ENCODE results near the gene FGF14. TPM values are rescaled to one million over a fixed set of nuclear protein-coding genes. Genes with fewer than 3 reads are reported as not detected.

Gene FGF14
- total and polyA plus RNA-seq, 2 donors from 2014 or later, result 0.47 to 3.3 TPM

DNA sequence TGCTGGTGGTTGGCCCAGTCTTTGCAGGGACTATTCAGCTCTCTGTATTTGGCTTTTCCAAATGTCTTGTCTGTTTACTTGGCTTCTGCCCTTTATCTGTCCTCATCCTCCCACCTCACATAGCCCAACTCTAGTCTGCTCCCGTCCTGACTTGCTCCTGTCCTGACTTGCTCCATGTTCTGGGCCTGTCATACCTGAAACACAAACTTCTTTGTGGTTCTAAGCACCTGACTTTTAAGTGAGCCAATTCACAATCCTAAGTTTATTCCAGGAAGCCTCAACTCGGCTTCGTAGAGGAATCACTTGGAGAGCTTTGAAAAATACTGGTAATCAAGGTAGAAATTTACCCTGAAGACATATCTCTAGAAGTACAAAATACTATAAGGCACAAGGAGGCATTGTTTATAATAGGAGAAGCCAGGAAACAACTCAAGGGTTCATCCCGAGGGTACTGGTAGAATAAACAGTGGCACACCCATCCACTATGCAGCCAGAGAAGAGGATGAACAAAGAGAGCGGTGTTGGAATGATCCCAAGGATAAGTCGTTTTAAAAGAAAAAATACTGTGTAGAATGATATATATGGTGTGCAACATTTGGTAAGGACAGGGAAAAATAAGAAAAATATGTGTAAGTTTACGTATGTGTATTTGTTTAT is 284.5 kb downstream of the FGF14 start:
- no peaks in the 10 kb centered on the region for H3K36me3 ChIP-seq (ENCODE audit: control insufficient read depth in 2 of 3, insufficient read depth in 3 of 3, low read length in 3 of 3)
- DNase-seq, result peak in 1 of 5 donors; percentile 16
- H3K4me1 ChIP-seq (ENCODE audit: control insufficient read depth in 2 of 3, insufficient read depth in 2 of 3, low read depth in 1 of 3, low read length in 3 of 3), result no peaks in the 10 kb centered on the region
- no peak overlapping the region for H3K27ac ChIP-seq (ENCODE audit: low read depth in 2 of 2, low read length in 2 of 2)
- no peak for FAIRE-seq
- no peaks in the 10 kb centered on the region for H3K27me3 ChIP-seq (ENCODE audit: control insufficient read depth, insufficient read depth, low read length)
- intact Hi-C loops (cut with DNase I), result no loop called here
- no peaks in the 10 kb centered on the region for H3K9me3 ChIP-seq (ENCODE audit: control insufficient read depth in 2 of 3, insufficient read depth in 1 of 3, low read length in 3 of 3)
- H3K4me3 ChIP-seq (ENCODE audit: low read length in 3 of 3), result no peak overlapping the region
- TF ChIP-seq, protein P1, sequence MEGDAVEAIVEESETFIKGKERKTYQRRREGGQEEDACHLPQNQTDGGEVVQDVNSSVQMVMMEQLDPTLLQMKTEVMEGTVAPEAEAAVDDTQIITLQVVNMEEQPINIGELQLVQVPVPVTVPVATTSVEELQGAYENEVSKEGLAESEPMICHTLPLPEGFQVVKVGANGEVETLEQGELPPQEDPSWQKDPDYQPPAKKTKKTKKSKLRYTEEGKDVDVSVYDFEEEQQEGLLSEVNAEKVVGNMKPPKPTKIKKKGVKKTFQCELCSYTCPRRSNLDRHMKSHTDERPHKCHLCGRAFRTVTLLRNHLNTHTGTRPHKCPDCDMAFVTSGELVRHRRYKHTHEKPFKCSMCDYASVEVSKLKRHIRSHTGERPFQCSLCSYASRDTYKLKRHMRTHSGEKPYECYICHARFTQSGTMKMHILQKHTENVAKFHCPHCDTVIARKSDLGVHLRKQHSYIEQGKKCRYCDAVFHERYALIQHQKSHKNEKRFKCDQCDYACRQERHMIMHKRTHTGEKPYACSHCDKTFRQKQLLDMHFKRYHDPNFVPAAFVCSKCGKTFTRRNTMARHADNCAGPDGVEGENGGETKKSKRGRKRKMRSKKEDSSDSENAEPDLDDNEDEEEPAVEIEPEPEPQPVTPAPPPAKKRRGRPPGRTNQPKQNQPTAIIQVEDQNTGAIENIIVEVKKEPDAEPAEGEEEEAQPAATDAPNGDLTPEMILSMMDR (IDR thresholded peaks at IDR 0.05; ENCODE audit: borderline replicate concordance, extremely low read depth, insufficient read depth), result no peak
- H3K9ac ChIP-seq (ENCODE audit: low read length in 3 of 3), result no peak overlapping the region

DNA sequence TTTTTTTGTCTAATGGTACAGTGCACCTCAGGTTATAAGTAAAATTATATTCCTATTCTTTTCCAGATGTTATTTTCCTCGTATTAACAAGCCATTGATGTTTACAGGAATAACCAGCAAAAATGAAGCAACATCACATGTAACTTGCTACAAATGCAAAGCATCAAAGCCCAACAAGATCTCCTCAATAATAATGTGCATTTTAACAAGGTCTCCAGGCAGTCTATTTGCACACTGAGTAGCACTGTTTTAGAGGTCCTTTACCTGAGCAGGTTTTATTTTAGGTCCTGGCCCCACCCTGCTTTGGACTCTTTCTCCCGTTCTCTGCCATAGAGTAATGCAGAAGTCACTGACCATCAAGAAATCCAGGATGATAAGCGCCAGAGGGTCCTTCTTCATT is 298.4 kb downstream of the FGF14 start:
- H3K36me3 ChIP-seq (ENCODE audit: control insufficient read depth in 2 of 3, insufficient read depth in 3 of 3, low read length in 3 of 3), result no peaks in the 10 kb centered on the region
- FAIRE-seq (no peak), DNase-seq (no peak)
- no peaks in the 10 kb centered on the region for H3K9me3 ChIP-seq (ENCODE audit: control insufficient read depth in 2 of 3, insufficient read depth in 1 of 3, low read length in 3 of 3)
- TF ChIP-seq, protein P1 (IDR thresholded peaks at IDR 0.05; ENCODE audit: borderline replicate concordance, extremely low read depth, insufficient read depth), result no peak
- no peaks in the 10 kb centered on the region for H3K27me3 ChIP-seq (ENCODE audit: control insufficient read depth, insufficient read depth, low read length)
- no peaks in the 10 kb centered on the region for H3K4me1 ChIP-seq (ENCODE audit: control insufficient read depth in 2 of 3, insufficient read depth in 2 of 3, low read depth in 1 of 3, low read length in 3 of 3)
- H3K9ac ChIP-seq (ENCODE audit: low read length in 3 of 3), result no peak overlapping the region
- H3K4me3 ChIP-seq (ENCODE audit: low read length in 3 of 3), result no peak overlapping the region
- H3K27ac ChIP-seq (ENCODE audit: low read depth in 2 of 2, low read length in 2 of 2), result no peak overlapping the region
- intact Hi-C loops (cut with DNase I), result no loop called here

DNA sequence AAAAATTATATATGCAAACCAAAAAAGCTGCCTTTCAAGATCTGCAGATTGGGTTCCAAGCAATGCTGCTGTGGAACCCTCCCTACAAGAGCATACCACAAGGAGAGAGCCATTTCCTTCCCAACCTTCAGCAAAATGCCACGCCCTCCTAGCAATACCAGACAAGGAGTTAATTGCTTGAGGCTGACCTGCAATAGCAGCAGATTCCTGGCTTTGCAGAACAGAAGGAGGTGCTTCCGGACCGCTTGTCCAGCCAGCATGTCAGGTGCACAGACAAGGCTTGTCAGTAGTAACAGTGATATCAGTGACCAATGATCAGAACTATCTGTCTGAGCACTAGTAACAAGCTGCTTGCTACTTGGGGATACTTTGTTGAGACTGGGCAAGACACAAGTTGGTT is 301.6 kb downstream of the FGF14 start:
- no peak for FAIRE-seq
- H3K36me3 ChIP-seq (ENCODE audit: control insufficient read depth in 2 of 3, insufficient read depth in 3 of 3, low read length in 3 of 3), result no peaks in the 10 kb centered on the region

More for the DNA sequence above, 301.6 kb downstream of the FGF14 start:
- H3K9ac ChIP-seq (ENCODE audit: low read length in 3 of 3), result no peak overlapping the region
- no peaks in the 10 kb centered on the region for H3K9me3 ChIP-seq (ENCODE audit: control insufficient read depth in 2 of 3, insufficient read depth in 1 of 3, low read length in 3 of 3)
- H3K27ac ChIP-seq (ENCODE audit: low read depth in 2 of 2, low read length in 2 of 2), result no peak overlapping the region
- H3K27me3 ChIP-seq (ENCODE audit: control insufficient read depth, insufficient read depth, low read length), result no peaks in the 10 kb centered on the region
- DNase-seq, result no peak
- H3K4me1 ChIP-seq (ENCODE audit: control insufficient read depth in 2 of 3, insufficient read depth in 2 of 3, low read depth in 1 of 3, low read length in 3 of 3), result no peaks in the 10 kb centered on the region
- intact Hi-C loops (cut with DNase I), result no loop called here
- TF ChIP-seq, protein P1 (IDR thresholded peaks at IDR 0.05; ENCODE audit: borderline replicate concordance, extremely low read depth, insufficient read depth), result no peak
- no peak overlapping the region for H3K4me3 ChIP-seq (ENCODE audit: low read length in 3 of 3)

Data from kidney (tissue), 14 donors.